Epithelial cell of esophagus (primary cell): ENCODE data around the gene IGBP1.
"Not testable (repeated sequence)": the region's sequence is repeated elsewhere in the genome, so short reads cannot be mapped to it uniquely, and the experiment has no call there.

Source experiments
- DNase-seq: peaks from one replicate; pipeline ENCODE4 v3.0.0; 2010; ENCODE audit warnings: low read depth
- H3K4me3 ChIP-seq: 2 replicates; pipeline ENCODE4 v1.5.1; 2011; ENCODE audit warnings: mild to moderate bottlenecking, low read length, control low read depth
- CTCF ChIP-seq: IDR thresholded peaks from 2 replicates; pipeline ENCODE4 v1.5.1; 2011; ENCODE audit warnings: low read depth, mild to moderate bottlenecking, low read length, control low read depth, inconsistent platforms; ENCODE audit not compliant: insufficient read depth; ENCODE audit errors: missing control alignments

The IGBP1 gene

GRCh38 chrX:70096052-70096451, 37.2 kb upstream of the IGBP1 start:
- peak; percentile 31 for TF ChIP-seq CTCF
- H3K4me3 ChIP-seq, result no peak overlapping the region
- DNase-seq, result peak; percentile 44

GRCh38 chrX:70105229-70105628, 28.0 kb upstream of the IGBP1 start:
- no peak for DNase-seq
- H3K4me3 ChIP-seq, result no peak overlapping the region
- no peak for TF ChIP-seq CTCF

DNA sequence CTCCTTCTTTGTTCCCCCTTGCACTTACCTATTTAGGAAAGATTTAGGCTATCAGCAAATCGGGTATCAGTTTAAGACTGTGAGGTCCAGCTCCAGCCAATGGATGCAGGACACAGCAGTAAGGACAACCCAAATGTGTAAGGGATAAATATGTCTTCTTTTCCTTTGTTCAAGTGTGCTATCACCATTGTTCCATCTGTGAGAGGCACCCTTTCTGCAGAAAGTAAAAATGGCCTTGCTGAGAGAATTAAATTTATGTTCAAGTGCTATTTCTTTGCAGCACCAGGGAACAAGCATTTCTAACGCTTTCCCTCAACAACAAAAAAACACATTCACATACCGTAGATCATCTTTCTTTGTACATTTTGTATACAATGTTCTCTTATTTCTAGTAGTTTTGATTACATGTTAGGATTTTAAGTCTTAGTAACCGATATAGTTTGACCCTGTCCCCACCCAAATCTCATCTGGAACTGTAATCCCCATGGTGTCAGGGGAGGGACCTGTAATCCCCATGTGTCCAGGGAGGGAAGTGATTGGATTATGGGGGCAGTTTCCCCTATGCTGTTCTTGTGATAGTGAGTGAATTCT, 21.7 kb upstream of the IGBP1 start:
- H3K4me3 ChIP-seq, DNase-seq: not testable (repeated sequence)

- H3K4me3 ChIP-seq, result no peak overlapping the region
- TF ChIP-seq CTCF, result no peak
- DNase-seq, result peak; percentile 83
These were observed 15.5 kb upstream of the IGBP1 start for GRCh38 chrX:70117738-70118137.

DNA sequence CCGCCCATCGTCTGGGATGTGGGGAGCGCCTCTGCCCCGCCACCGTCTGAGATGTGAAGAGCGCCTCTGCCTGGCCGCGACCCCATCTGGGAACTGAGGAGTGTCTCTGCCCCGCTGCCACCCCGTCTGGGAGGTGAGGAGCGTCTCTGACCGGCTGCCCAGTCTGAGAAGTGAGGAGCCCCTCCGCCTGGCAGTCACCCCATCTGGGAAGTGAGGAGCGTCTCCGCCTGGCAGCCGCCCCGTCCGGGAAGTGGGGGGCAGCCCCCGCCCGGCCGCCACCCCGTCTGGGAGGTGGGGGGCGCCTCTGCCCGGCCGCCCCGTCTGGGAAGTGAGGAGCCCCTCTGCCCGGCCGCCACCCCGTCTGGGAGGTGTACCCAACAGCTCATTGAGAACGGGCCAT, 10.2 kb upstream of the IGBP1 start:
- H3K4me3 ChIP-seq, DNase-seq: not testable (repeated sequence)

- TF ChIP-seq CTCF, result no peak
- DNase-seq, result no peak
- H3K4me3 ChIP-seq, result no peak overlapping the region
These were observed 8.6 kb upstream of the IGBP1 start for GRCh38 chrX:70124678-70125077.

- DNase-seq, result no peak
- no peak overlapping the region for H3K4me3 ChIP-seq
- TF ChIP-seq CTCF, result no peak
These were observed 5.2 kb upstream of the IGBP1 start for GRCh38 chrX:70128071-70128470.

DNA sequence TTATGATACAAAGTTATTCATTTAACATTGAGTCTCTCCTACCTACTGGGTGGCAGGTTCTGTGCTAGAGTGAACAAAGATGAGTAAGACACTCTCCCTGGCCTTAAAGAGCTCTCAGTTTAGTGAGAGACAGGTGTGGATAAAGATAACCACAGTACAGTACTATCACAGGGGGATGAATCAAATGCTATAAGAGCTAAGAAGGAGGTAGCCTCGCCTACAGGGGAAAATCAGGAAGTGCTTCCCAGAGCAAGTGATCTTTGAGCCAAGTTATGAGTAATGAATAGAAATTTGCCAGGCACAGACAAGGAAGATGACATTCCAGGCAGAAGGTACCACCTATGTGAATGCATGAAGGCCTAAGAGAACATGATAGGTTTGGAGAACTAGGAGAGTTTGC, 3.4 kb upstream of the IGBP1 start:
- peak; percentile 58 for DNase-seq
- peak; percentile 34 for TF ChIP-seq CTCF
- no peak overlapping the region for H3K4me3 ChIP-seq
